ENCODE measurements around the gene KCNJ5.

Gene KCNJ5

GRCh38 chr11:128893578-128894285 is 2.6 kb downstream of the KCNJ5 start:
- DNase-seq (ENCODE audit: extremely low read depth in 1 of 2, low read depth in 1 of 2) = no peak

- DNase-seq (ENCODE audit: extremely low read depth in 1 of 2, low read depth in 1 of 2) = no peak
These were observed 3.1 kb downstream of the KCNJ5 start for GRCh38 chr11:128894286-128894681.

GRCh38 chr11:128894685-128895084 is 3.5 kb downstream of the KCNJ5 start:
- DNase-seq (ENCODE audit: extremely low read depth in 1 of 2, low read depth in 1 of 2) = no peak

GRCh38 chr11:128895526-128895925 is 4.4 kb downstream of the KCNJ5 start:
- DNase-seq (ENCODE audit: extremely low read depth in 1 of 2, low read depth in 1 of 2) = no peak

GRCh38 chr11:128896356-128896755 is 5.2 kb downstream of the KCNJ5 start:
- DNase-seq (ENCODE audit: extremely low read depth in 1 of 2, low read depth in 1 of 2) = no peak

GRCh38 chr11:128897826-128898225 is 6.7 kb downstream of the KCNJ5 start:
- no peak for DNase-seq (ENCODE audit: extremely low read depth in 1 of 2, low read depth in 1 of 2)

GRCh38 chr11:128898580-128899344 is 7.6 kb downstream of the KCNJ5 start:
- no peak for DNase-seq (ENCODE audit: extremely low read depth in 1 of 2, low read depth in 1 of 2)

GRCh38 chr11:128900468-128900867 is 9.3 kb downstream of the KCNJ5 start:
- DNase-seq (ENCODE audit: extremely low read depth in 1 of 2, low read depth in 1 of 2) = no peak

GRCh38 chr11:128901653-128902514 is 10.7 kb downstream of the KCNJ5 start:
- DNase-seq (ENCODE audit: extremely low read depth in 1 of 2, low read depth in 1 of 2) = no peak

GRCh38 chr11:128902515-128903066 is 11.4 kb downstream of the KCNJ5 start:
- no peak for DNase-seq (ENCODE audit: extremely low read depth in 1 of 2, low read depth in 1 of 2)

GRCh38 chr11:128903248-128904061 is 12.3 kb downstream of the KCNJ5 start:
- no peak for DNase-seq (ENCODE audit: extremely low read depth in 1 of 2, low read depth in 1 of 2)

GRCh38 chr11:128904303-128904655 is 13.1 kb downstream of the KCNJ5 start:
- no peak for DNase-seq (ENCODE audit: extremely low read depth in 1 of 2, low read depth in 1 of 2)

- no peak for DNase-seq (ENCODE audit: extremely low read depth in 1 of 2, low read depth in 1 of 2)
These were observed 13.6 kb downstream of the KCNJ5 start for GRCh38 chr11:128904656-128905344.

GRCh38 chr11:128905345-128906184 is 14.4 kb downstream of the KCNJ5 start:
- no peak for DNase-seq (ENCODE audit: extremely low read depth in 1 of 2, low read depth in 1 of 2)

GRCh38 chr11:128906185-128907050 is 15.3 kb downstream of the KCNJ5 start:
- no peak for DNase-seq (ENCODE audit: extremely low read depth in 1 of 2, low read depth in 1 of 2)

GRCh38 chr11:128907585-128907984 is 16.4 kb downstream of the KCNJ5 start:
- DNase-seq (ENCODE audit: extremely low read depth in 1 of 2, low read depth in 1 of 2) = no peak

GRCh38 chr11:128908391-128909246 is 17.5 kb downstream of the KCNJ5 start:
- no peak for DNase-seq (ENCODE audit: extremely low read depth in 1 of 2, low read depth in 1 of 2)

Data from stimulated activated CD8-positive, alpha-beta memory T cell treated with anti-CD3 and anti-CD28 coated beads, Interleukin-7, amount 100 ng/mL, for 48 hours (primary cell).